ENCODE measurements around the gene C6orf89.

DNA sequence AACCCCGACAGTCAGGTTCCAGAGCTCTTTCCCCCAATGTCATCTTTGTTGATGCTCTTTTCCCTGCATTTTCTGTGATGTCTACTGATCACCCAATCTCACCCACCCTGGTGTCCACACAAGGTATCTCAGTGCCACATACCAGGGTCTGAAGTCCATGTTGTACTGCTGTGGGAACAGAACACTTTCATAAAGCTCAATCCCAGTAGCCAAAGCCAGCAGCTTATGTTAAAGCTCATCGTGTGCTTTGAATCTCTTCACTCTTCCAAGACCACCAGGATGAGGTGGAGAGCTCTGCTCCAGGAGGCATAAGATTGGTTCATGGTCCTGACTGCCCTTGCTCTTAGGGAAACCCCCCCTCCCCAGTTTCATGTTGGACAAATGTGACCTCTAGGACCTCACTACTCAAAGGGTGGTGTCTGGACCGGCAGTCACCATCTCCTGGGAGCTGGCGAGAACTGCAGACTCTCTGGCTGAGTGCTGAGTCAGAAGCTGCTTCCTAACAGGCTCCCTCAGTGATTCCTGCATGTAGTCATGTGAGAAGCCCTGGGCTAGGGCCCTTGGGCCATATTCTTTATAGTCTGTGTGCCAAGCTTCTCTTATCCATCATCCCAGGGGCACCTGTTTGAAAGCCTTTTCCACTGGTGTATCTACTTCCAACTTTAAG, 33.1 kb upstream of the C6orf89 start:
- TF ChIP-seq, protein P1, sequence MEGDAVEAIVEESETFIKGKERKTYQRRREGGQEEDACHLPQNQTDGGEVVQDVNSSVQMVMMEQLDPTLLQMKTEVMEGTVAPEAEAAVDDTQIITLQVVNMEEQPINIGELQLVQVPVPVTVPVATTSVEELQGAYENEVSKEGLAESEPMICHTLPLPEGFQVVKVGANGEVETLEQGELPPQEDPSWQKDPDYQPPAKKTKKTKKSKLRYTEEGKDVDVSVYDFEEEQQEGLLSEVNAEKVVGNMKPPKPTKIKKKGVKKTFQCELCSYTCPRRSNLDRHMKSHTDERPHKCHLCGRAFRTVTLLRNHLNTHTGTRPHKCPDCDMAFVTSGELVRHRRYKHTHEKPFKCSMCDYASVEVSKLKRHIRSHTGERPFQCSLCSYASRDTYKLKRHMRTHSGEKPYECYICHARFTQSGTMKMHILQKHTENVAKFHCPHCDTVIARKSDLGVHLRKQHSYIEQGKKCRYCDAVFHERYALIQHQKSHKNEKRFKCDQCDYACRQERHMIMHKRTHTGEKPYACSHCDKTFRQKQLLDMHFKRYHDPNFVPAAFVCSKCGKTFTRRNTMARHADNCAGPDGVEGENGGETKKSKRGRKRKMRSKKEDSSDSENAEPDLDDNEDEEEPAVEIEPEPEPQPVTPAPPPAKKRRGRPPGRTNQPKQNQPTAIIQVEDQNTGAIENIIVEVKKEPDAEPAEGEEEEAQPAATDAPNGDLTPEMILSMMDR (conservative IDR thresholded peaks at IDR 0.05; ENCODE audit: low read depth, low read length): no peak
- no peak for TF ChIP-seq EZH2 (IDR thresholded peaks at IDR 0.05; ENCODE audit: borderline replicate concordance, low read depth, low read length, poor library complexity, severe bottlenecking)
